Endothelial cell (in vitro differentiated cells): ENCODE measurements around the gene PDZD7. TPM values are rescaled to one million over a fixed set of nuclear protein-coding genes. Genes with fewer than 3 reads are reported as not detected.

ENCODE experiments used
- DNase-seq: peaks from one replicate; pipeline ENCODE4 v3.0.0; 2021; ENCODE audit warnings: low spot score
- H3K27ac Mint-ChIP-seq: one replicate; pipeline ENCODE4 v1.8.0; 2021; ENCODE audit warnings: mixed read lengths, inconsistent platforms; ENCODE audit not compliant: unreplicated experiment
- H3K27me3 Mint-ChIP-seq: one replicate; pipeline ENCODE4 v1.8.0; 2021; ENCODE audit warnings: mild to moderate bottlenecking, moderate library complexity, mixed read lengths, inconsistent platforms; ENCODE audit not compliant: unreplicated experiment
- H3K36me3 Mint-ChIP-seq: one replicate; pipeline ENCODE4 v1.8.0; 2021; ENCODE audit warnings: mild to moderate bottlenecking, low read depth, mixed read lengths, inconsistent platforms; ENCODE audit not compliant: unreplicated experiment
- H3K4me1 Mint-ChIP-seq: one replicate; pipeline ENCODE4 v1.8.0; 2021; ENCODE audit warnings: mild to moderate bottlenecking, mixed read lengths, inconsistent platforms; ENCODE audit not compliant: unreplicated experiment
- H3K4me3 Mint-ChIP-seq: one replicate; pipeline ENCODE4 v1.8.0; 2021; ENCODE audit warnings: mild to moderate bottlenecking, mixed read lengths, inconsistent platforms; ENCODE audit not compliant: unreplicated experiment
- H3K9me3 Mint-ChIP-seq: one replicate; pipeline ENCODE4 v1.8.0; 2021; ENCODE audit warnings: mixed read lengths, inconsistent platforms; ENCODE audit not compliant: unreplicated experiment
- CTCF ChIP-seq: fragments of 200-600 bp; sonication (generic); IDR thresholded peaks from one replicate; pipeline ENCODE4 v1.5.0; 2021; ENCODE audit warnings: antibody characterized with exemption; ENCODE audit not compliant: unreplicated experiment
- total RNA-seq: library from RNA; stranded (reverse); fragmentation: NEBNext Ultra II Directional; extraction: Animal tissue kit (Norgen Biotek cat#: 25700); gene quantifications from one replicate; pipeline ENCODE4 v1.2.1, GENCODE V29; 2021; ENCODE audit not compliant: unreplicated experiment

Gene PDZD7
- total RNA-seq, 1 donor from 2014 or later, result 0.54 TPM

- Mint-ChIP-seq H3K36me3 (no peaks in the 10 kb centered on the region), H3K27ac (no peak overlapping the region), H3K27me3 (peaks cover 18% of the 10 kb centered on the region), H3K9me3 (no peaks in the 10 kb centered on the region), H3K4me3 (no peak overlapping the region), H3K4me1 (peaks cover 28% of the 10 kb centered on the region)
- no peak for DNase-seq
- no peak for TF ChIP-seq CTCF
These were observed 13.2 kb upstream of the PDZD7 start for GRCh38 chr10:101044117-101044516.

- peaks cover 12% of the 10 kb centered on the region for H3K27me3 Mint-ChIP-seq
- TF ChIP-seq CTCF, result no peak
These were observed 12.4 kb upstream of the PDZD7 start for GRCh38 chr10:101043363-101043707.

GRCh38 chr10:101042667-101043362 lies 11.9 kb upstream of the PDZD7 start:
- Mint-ChIP-seq H3K36me3 (peaks cover 4% of the 10 kb centered on the region), H3K4me3 (peak overlapping the region; percentile 94), H3K27me3 (peaks cover 15% of the 10 kb centered on the region), H3K4me1 (peaks cover 23% of the 10 kb centered on the region), H3K9me3 (no peaks in the 10 kb centered on the region), H3K27ac (peak overlapping the region; percentile 100)
- TF ChIP-seq CTCF, result no peak
- peak; percentile 92 for DNase-seq

More at GRCh38 chr10:101043363-101043707, 12.4 kb upstream of the PDZD7 start:
- Mint-ChIP-seq H3K4me3 (peak overlapping the region; percentile 94), H3K36me3 (no peaks in the 10 kb centered on the region), H3K27ac (peak overlapping the region; percentile 100), H3K4me1 (peaks cover 21% of the 10 kb centered on the region), H3K9me3 (no peaks in the 10 kb centered on the region)
- no peak for DNase-seq

- peaks cover 23% of the 10 kb centered on the region for H3K4me1 Mint-ChIP-seq
- H3K27ac Mint-ChIP-seq, result peak overlapping the region; percentile 100
- peaks cover 15% of the 10 kb centered on the region for H3K27me3 Mint-ChIP-seq
- H3K4me3 Mint-ChIP-seq, result peak overlapping the region; percentile 94
- H3K9me3 Mint-ChIP-seq, result no peaks in the 10 kb centered on the region
- no peak for DNase-seq
- peaks cover 11% of the 10 kb centered on the region for H3K36me3 Mint-ChIP-seq
- no peak for TF ChIP-seq CTCF
These were observed 11.2 kb upstream of the PDZD7 start for GRCh38 chr10:101042118-101042517.

GRCh38 chr10:101041252-101041761 lies 10.4 kb upstream of the PDZD7 start:
- TF ChIP-seq CTCF, result peak; percentile 65
- peaks cover 15% of the 10 kb centered on the region for H3K27me3 Mint-ChIP-seq
- H3K36me3 Mint-ChIP-seq, result peaks cover 15% of the 10 kb centered on the region
- H3K9me3 Mint-ChIP-seq, result no peaks in the 10 kb centered on the region
- peak; percentile 77 for DNase-seq
- no peak overlapping the region for H3K4me3 Mint-ChIP-seq
- H3K4me1 Mint-ChIP-seq, result peaks cover 20% of the 10 kb centered on the region
- no peak overlapping the region for H3K27ac Mint-ChIP-seq
